Psoas muscle (tissue), 8 donors: ENCODE results near the gene UBL5. TPM values are rescaled to one million over a fixed set of nuclear protein-coding genes. Genes with fewer than 3 reads are reported as not detected.

Experiments
- ATAC-seq, 4 donors: fragments of 200-7000 bp; cut with Tn5 transposase; one replicate each; pipeline ENCODE4 v1.9.1; 2020; ENCODE audit warnings: moderate library complexity in 3 of 4, mild to moderate bottlenecking in 2 of 4
- DNase-seq, 2 donors: peaks; one replicate each; pipeline ENCODE4 v3.0.0-alpha.2; 2020
- H3K27ac ChIP-seq: fragments of 200-600 bp; one replicate; pipeline ENCODE4 v1.8.0; 2022
- H3K27me3 ChIP-seq, 3 donors: fragments of 200-600 bp in 1 of 3; one replicate each; pipeline versions ENCODE4 v1.6.1 to v1.8.0; 2013 to 2022; ENCODE audit warnings: low read length in 2 of 3, mild to moderate bottlenecking in 2 of 3, moderate library complexity in 1 of 3; ENCODE audit not compliant: insufficient read depth in 3 of 3
- H3K36me3 ChIP-seq, 2 donors: fragments of 200-600 bp in 1 of 2; one replicate each; pipeline versions ENCODE4 v1.6.1 to v1.8.0; 2013 to 2022; ENCODE audit warnings: low read depth in 1 of 2, mild to moderate bottlenecking in 1 of 2, moderate library complexity in 1 of 2; ENCODE audit not compliant: insufficient read depth in 1 of 2
- H3K4me1 ChIP-seq: fragments of 200-600 bp; one replicate; pipeline ENCODE4 v1.8.0; 2022
- H3K4me3 ChIP-seq: fragments of 200-600 bp; one replicate; pipeline ENCODE4 v1.8.0; 2022; ENCODE audit warnings: mild to moderate bottlenecking
- H3K9me3 ChIP-seq: fragments of 200-600 bp; one replicate; pipeline ENCODE4 v1.8.0; 2022
- CTCF ChIP-seq: fragments of 200-600 bp; IDR thresholded peaks from one replicate; pipeline ENCODE4 v1.8.0; 2022; ENCODE audit warnings: antibody characterized with exemption
- WGBS, 3 donors: extraction: QIAGEN DNeasy Blood & Tissue Kit; methylation state at CpG; one replicate each; pipeline versions ENCODE4 v1.1.6 to v1.1.7; 2013; 5-methylcytosine and 5-hydroxymethylcytosine counted together
- intact Hi-C, 2 donors: fragments of 100-400 bp; cut with DNase I; formaldehyde crosslinking; loops; one replicate each; pipeline versions ENCODE4 v1.11.0 to v1.14.2; 2022
- polyA plus RNA-seq, 3 donors: library from polyadenylated mRNA; stranded (reverse); fragments of 200-250 nt; gene quantifications; one replicate each; pipeline ENCODE4 v1.2.3, GENCODE V29; 2013
- total RNA-seq, 4 donors: library from RNA; stranded (reverse); fragmentation: NEBNext Ultra II Directional in 2 of 4; extraction: Animal tissue kit (Norgen Biotek cat#: 25700) in 2 of 4; gene quantifications; one replicate each; pipeline versions ENCODE4 v1.2.1 to v1.2.4, GENCODE V29; 2021 to 2023
- donor health status: healthy with polysubstance abuse.
- donor health status: DM: no; HTN: no; CAD: no; lungs with moderate emphysema.
- donor health status: Bipolar disorder and iron deficiency.
- donor health status: healthy.
- donor health status: DM: yes; HTN: yes; CAD: no.
- donor health status: DM: no; HTN: no; CAD: no.
- donor health status: DM: no; HTN: no; CAD: no.
- donor health status: DM: yes; HTN: yes; CAD: no.

The UBL5 gene
- total and polyA plus RNA-seq, 7 donors = 262 to 659 (median 368) TPM

- H3K36me3 ChIP-seq = no peaks in the 10 kb centered on the region
- DNase-seq (no peak), ATAC-seq (no peak)
- H3K9me3 ChIP-seq = no peaks in the 10 kb centered on the region
- no peak overlapping the region for H3K27ac ChIP-seq
- H3K4me3 ChIP-seq = no peak overlapping the region
- WGBS, 3 donors = 93 to 96% (median 95%) methylated on average over 9 of the region's 9 CpGs
- intact Hi-C loops = no loop called here
- no peaks in the 10 kb centered on the region for H3K27me3 ChIP-seq
- no peak for TF ChIP-seq CTCF
- no peaks in the 10 kb centered on the region for H3K4me1 ChIP-seq
Measured at GRCh38 chr19:9856609-9857008, 28.9 kb downstream of the UBL5 start.

- H3K9me3 ChIP-seq = no peaks in the 10 kb centered on the region
- ATAC-seq = no peak
- H3K27ac ChIP-seq = no peak overlapping the region
- no peak for TF ChIP-seq CTCF
- intact Hi-C loops = no loop called here
- no peak for DNase-seq
- no peak overlapping the region for H3K4me3 ChIP-seq
- no peaks in the 10 kb centered on the region for H3K36me3 ChIP-seq
- no peaks in the 10 kb centered on the region for H3K27me3 ChIP-seq
- WGBS, 3 donors = 88 to 95% (median 90%) methylated on average over 12 to 13 of the region's 13 CpGs
- no peaks in the 10 kb centered on the region for H3K4me1 ChIP-seq
Measured at GRCh38 chr19:9857076-9857721, 29.5 kb downstream of the UBL5 start.

- Histone ChIP-seq H3K9me3 (no peaks in the 10 kb centered on the region), H3K27ac (no peak overlapping the region), H3K36me3 (no peaks in the 10 kb centered on the region), H3K4me3 (no peak overlapping the region), H3K27me3 (no peaks in the 10 kb centered on the region), H3K4me1 (no peaks in the 10 kb centered on the region)
- TF ChIP-seq CTCF = no peak
- 81 to 88% (median 82%) methylated on average over 10 of the region's 10 CpGs for WGBS, 3 donors
- ATAC-seq (no peak), DNase-seq (no peak)
- intact Hi-C loops = no loop called here
Measured at GRCh38 chr19:9857920-9858746, 30.4 kb downstream of the UBL5 start.

- intact Hi-C loops = no loop called here
- Histone ChIP-seq H3K4me1 (no peaks in the 10 kb centered on the region), H3K4me3 (no peak overlapping the region), H3K9me3 (no peaks in the 10 kb centered on the region), H3K27me3 (no peaks in the 10 kb centered on the region), H3K27ac (no peak overlapping the region), H3K36me3 (no peaks in the 10 kb centered on the region)
- no peak for ATAC-seq
- TF ChIP-seq CTCF = no peak
- no peak for DNase-seq
Measured at GRCh38 chr19:9858766-9859165, 31.0 kb downstream of the UBL5 start.
